Measurements from ENCODE around the gene TK1. TPM values are rescaled to one million over a fixed set of nuclear protein-coding genes. Genes with fewer than 3 reads are reported as not detected.
A peak's percentile ranks its signal among the peaks of the same experiment; 100 is the strongest.
"Not testable (repeated sequence)": the region's sequence is repeated elsewhere in the genome, so short reads cannot be mapped to it uniquely, and the experiment has no call there.

Gene TK1
- total RNA-seq, 1 experiment from 2014 or later = 40.1 TPM

DNA sequence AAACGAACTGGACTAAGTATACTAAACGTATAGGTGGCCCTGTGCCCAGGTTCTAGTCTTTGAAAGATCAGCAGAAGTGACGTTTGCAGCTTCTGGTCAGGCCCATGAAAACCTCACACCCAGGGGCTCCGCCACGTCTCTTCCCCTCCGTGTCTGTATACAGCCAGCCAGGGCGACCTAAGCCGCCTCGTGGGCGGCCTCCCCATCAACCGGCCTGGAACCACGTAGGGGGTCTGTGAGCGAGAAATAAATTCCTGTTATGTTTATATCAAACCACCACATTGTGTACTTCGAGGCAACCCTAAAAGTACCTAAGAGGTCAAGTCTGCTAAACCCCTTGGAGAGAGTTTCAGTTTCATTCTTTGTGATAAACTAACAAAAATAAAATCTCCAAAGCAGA lies 6.8 kb downstream of the TK1 start:
- no peak for DNase-seq (ENCODE audit: extremely low read depth, low read depth)

DNA sequence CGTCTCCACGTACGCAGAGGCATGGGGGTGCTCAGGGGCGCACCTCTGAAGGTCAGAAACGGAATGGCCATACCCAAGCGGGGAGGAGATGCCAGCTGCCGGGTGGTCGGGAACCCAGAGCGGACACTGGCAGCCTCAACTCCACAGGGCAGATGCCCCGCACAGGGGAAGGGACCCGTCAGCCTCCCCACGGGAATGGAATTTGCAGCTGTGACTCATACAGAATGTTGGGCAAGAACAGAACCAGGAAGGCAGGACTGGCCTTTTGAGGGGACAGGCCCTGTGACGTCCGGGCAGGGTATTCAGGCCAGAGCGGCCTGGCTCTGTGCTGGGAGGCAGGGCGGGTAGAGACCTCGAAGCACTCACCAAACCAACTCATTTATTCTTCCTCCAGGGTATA lies 7.5 kb downstream of the TK1 start:
- no peak for DNase-seq (ENCODE audit: extremely low read depth, low read depth)

DNA sequence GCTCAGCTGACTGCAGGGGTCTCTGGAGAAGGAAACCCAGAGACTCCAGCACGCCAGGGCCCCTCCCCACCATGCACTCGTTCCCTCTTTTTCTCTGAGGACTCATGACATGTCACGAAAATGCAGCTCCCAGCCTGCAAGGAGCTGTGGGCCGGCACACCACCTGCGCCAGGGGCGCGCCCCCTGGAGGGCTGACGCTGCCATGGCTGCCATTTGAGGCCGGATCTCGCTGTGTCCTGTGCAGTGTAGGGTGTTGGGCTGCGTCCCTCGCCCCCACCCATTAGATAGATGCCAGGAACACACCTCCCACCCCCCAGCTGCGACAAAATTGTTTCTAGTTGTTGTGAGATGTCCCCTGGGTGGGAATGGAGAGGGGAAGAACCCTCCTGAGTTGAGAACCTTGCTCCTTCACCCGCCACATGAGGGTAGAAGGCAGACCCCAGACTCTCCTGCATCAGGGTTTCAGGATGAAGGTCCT lies 10.3 kb downstream of the TK1 start:
- peak; percentile 56 for DNase-seq (ENCODE audit: extremely low read depth, low read depth)

- DNase-seq (ENCODE audit: extremely low read depth, low read depth) = no peak
Observed at GRCh38 chr17:78175643-78175981, 11.2 kb downstream of the TK1 start.

DNA sequence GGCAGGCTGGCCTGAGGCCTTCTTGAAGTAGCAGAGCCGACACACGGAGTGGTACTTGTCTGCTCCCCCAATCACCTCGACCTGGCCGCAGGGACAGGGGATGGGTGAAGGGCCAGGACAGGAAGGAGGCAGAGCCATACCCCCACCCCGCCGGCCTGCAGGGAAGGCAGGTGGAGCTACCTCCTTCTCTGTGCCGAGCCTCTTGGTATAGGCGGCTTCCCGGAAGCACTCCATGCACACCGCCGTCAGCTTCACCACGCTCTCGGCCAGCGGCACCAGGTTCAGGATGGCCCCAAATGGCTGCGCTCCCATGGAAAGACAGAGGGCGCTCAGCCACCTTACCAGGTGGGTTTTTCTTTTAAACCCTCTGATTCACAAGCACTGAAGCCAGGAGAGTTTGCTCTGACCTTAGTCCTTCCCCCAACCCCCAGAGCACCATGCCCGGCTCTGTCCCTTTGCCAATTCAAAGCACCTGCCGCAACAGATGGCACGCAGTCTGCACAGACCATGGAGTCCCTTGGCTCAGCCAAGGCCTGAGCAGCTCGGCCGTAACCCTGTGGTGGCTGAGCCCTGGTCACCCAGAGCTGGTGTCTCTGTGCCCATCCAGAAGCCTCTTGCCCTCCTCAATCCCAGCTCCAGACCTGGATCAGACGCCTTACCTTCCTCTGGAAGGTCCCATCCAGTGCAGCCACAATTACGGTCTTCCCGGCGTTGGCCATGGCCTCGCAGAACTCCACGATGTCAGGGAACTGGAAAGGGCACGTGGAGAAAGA lies 11.8 kb downstream of the TK1 start:
- no peak for DNase-seq (ENCODE audit: extremely low read depth, low read depth)

GRCh38 chr17:78174346-78174869 lies 12.4 kb downstream of the TK1 start:
- no peak for DNase-seq (ENCODE audit: extremely low read depth, low read depth)

- DNase-seq (ENCODE audit: extremely low read depth, low read depth) = no peak
Observed at GRCh38 chr17:78173097-78173715, 13.6 kb downstream of the TK1 start.

- no peak for DNase-seq (ENCODE audit: extremely low read depth, low read depth)
Observed at GRCh38 chr17:78172249-78173051, 14.4 kb downstream of the TK1 start.

- not testable (repeated sequence) for DNase-seq (ENCODE audit: extremely low read depth, low read depth)
Observed at GRCh38 chr17:78171591-78172248, 15.1 kb downstream of the TK1 start.

DNA sequence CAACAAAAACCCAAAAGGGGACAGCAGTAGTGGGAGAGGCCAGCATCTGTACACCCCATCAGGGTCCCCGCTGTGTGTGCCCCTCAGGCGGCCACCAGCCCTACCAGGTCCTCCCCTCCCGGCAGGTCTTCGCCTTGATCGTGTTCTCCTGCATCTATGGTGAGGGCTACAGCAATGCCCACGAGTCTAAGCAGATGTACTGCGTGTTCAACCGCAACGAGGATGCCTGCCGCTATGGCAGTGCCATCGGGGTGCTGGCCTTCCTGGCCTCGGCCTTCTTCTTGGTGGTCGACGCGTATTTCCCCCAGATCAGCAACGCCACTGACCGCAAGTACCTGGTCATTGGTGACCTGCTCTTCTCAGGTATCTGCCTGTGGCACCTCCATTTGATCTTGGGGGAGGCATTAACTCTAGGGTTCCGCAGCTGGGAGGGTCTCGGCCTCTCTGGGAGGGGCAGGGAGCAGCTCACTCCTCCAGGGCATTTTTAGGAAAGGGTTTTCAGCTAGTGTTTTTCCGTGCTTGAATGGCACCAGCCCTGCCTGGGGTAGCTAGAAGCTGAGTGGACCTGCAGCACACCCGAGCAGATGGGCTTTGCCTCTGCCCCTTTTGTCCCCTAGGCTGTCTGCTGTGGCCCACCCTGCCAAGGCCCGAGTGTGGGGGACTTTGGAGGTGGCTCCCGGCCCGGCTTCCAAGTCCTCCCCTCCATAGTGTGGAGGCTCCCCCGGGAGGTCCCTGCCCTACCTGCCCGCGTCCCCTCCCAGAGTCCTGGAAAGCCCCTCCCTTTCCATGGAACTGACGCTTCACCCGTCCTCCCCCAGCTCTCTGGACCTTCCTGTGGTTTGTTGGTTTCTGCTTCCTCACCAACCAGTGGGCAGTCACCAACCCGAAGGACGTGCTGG lies 15.9 kb downstream of the TK1 start:
- DNase-seq (ENCODE audit: extremely low read depth, low read depth) = no peak

DNA sequence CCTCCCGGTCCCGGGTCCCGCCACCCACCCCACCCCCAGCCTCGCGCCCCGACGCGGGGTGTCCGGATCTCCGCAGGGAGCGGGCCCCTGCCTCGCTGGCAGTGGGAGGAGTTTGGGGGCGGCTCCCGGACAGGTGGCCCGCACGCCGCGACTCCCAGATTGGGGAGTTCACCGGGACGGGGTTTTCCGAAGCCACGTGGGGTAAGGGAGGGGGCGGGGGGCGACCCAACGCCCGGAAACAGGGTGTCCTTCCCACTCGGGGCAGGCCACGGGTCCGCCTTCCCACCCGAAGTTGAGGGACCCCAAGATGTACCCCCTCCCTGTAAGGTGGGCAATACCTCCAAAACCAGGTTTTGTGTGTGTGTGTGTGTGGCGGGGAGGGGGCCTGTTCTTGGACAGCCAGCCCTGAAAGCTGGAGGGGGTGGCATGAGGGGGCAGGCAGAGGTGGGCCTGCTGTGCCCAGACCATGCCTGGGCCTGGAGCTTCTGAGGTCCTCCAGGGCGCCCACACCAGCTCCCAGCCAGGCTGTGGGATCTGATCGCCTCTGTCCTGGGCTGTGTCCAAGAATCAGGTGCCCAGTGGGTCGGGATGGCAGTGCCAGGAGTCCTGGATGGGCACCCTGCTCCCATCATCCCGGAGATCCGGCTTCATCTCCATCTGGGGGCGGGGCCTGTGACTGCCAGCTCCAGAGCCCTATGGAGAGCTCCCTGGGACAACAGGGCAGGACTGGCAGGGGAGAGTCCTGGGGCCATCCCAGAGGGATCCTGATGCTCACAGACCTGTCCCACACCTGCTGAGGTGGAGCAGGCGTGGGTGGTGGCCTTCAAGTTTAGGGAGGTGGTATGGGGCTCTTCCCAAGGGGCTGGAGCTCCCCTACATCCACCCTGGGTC lies 17.7 kb downstream of the TK1 start:
- DNase-seq (ENCODE audit: extremely low read depth, low read depth) = peak; percentile 72

- DNase-seq (ENCODE audit: extremely low read depth, low read depth) = peak; percentile 80
Observed at GRCh38 chr17:78168242-78168902, 18.5 kb downstream of the TK1 start, which contains the start of gene SYNGR2. Gene SYNGR2, plus strand, starts transcription at chr17:78168581. Its CDS starts 36 bp downstream, at chr17:78168617.

- DNase-seq (ENCODE audit: extremely low read depth, low read depth) = no peak
Observed at GRCh38 chr17:78166416-78166815, 20.4 kb downstream of the TK1 start.

- DNase-seq (ENCODE audit: extremely low read depth, low read depth) = no peak
Observed at GRCh38 chr17:78164748-78165607, 21.9 kb downstream of the TK1 start.

DNA sequence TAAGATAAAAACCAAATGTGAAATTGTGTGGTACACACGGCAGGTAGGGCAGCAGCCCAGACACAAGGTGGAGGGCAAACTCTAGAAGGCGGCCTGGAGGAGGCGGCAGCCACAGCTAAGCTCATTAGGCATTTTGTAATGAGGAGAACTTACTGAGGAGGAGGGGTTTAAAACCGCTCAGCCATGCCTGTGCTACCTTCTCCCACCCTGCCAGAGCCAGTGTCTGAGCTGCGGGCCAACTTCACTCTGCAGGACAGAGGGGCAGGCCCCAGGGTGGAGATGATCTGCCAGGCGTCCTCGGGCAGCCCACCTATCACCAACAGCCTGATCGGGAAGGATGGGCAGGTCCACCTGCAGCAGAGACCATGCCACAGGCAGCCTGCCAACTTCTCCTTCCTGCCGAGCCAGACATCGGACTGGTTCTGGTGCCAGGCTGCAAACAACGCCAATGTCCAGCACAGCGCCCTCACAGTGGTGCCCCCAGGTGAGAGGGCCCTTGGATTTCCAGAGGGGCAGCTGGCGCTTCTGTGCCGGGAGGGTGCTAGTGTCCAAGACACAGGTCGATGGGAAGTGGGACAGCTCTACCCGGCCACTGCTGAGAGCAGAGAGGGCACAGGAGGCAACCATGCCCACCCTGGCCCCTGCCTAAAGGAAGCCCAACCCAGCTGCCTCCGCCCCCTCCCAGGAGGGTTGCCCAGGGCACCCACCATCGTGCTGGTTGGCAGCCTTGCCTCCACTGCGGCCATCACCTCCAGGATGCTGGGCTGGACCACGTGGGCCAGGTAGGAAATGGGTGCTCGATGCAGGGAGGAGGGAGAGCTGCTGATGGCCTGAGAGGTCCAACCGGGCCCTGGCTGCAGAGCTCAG lies 22.7 kb downstream of the TK1 start:
- DNase-seq (ENCODE audit: extremely low read depth, low read depth) = no peak

- no peak for DNase-seq (ENCODE audit: extremely low read depth, low read depth)
Observed at GRCh38 chr17:78159575-78160158, 27.2 kb downstream of the TK1 start.

All from NCI-H460 (cell line).